Neural crest cell (in vitro differentiated cells): Measurements from ENCODE around the gene GARS1. TPM values are rescaled to one million over a fixed set of nuclear protein-coding genes. Genes with fewer than 3 reads are reported as not detected.

Experiments
- DNase-seq: peaks from one replicate; pipeline ENCODE4 v3.0.0; 2021; ENCODE audit warnings: low read depth, mixed read lengths, low spot score
- H3K27ac Mint-ChIP-seq: one replicate; pipeline ENCODE4 v1.8.0; 2021; ENCODE audit warnings: mild to moderate bottlenecking, mixed read lengths; ENCODE audit not compliant: unreplicated experiment
- H3K27me3 Mint-ChIP-seq: 2 replicates; pipeline ENCODE4 v1.8.0; 2021; ENCODE audit warnings: low read depth, mild to moderate bottlenecking, mixed read lengths
- H3K36me3 Mint-ChIP-seq: 2 replicates; pipeline ENCODE4 v1.8.0; 2021; ENCODE audit warnings: low read depth, mild to moderate bottlenecking, mixed read lengths
- H3K4me1 Mint-ChIP-seq: 2 replicates; pipeline ENCODE4 v1.8.0; 2021; ENCODE audit warnings: mixed read lengths
- H3K4me3 Mint-ChIP-seq: one replicate; pipeline ENCODE4 v1.8.0; 2021; ENCODE audit warnings: mild to moderate bottlenecking, mixed read lengths
- H3K9me3 Mint-ChIP-seq: 2 replicates; pipeline ENCODE4 v1.8.0; 2021; ENCODE audit warnings: mixed read lengths
- total RNA-seq: library from RNA; stranded (reverse); gene quantifications from 2 replicates; pipeline ENCODE4 v1.2.1, GENCODE V29; 2021
- TF ChIP-seq, protein P1 (sequence below): fragments of 200-600 bp; sonication (generic); conservative IDR thresholded peaks from 2 replicates; pipeline ENCODE4 v1.5.0; 2021; ENCODE audit warnings: antibody characterized with exemption, mild to moderate bottlenecking

Gene GARS1
- total RNA-seq, 1 donor from 2014 or later: 152 TPM

DNA sequence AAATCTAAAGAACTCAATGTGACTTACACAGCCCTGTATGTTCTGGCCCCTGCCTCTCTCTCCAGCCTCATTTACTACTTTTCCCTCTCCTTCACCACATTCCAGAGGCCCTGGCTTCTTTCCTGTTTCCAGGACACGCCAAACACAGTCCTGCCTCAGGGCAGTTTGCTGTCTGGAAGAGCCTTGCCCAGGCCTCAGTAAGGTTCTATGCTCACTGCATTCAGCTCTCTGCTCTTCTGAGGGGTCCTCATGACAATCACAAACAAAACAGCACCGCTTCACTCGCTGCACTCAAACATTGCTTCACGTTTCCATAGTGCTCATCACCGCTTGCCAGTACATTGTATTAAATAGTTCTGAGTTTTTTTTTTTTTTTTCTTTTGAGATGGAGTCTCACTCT is 35.1 kb upstream of the GARS1 start:
- TF ChIP-seq, protein P1, sequence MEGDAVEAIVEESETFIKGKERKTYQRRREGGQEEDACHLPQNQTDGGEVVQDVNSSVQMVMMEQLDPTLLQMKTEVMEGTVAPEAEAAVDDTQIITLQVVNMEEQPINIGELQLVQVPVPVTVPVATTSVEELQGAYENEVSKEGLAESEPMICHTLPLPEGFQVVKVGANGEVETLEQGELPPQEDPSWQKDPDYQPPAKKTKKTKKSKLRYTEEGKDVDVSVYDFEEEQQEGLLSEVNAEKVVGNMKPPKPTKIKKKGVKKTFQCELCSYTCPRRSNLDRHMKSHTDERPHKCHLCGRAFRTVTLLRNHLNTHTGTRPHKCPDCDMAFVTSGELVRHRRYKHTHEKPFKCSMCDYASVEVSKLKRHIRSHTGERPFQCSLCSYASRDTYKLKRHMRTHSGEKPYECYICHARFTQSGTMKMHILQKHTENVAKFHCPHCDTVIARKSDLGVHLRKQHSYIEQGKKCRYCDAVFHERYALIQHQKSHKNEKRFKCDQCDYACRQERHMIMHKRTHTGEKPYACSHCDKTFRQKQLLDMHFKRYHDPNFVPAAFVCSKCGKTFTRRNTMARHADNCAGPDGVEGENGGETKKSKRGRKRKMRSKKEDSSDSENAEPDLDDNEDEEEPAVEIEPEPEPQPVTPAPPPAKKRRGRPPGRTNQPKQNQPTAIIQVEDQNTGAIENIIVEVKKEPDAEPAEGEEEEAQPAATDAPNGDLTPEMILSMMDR: no peak
- H3K36me3 Mint-ChIP-seq: no peaks in the 10 kb centered on the region
- no peak overlapping the region for H3K4me3 Mint-ChIP-seq
- no peak for DNase-seq
- H3K27ac Mint-ChIP-seq: no peak overlapping the region
- H3K27me3 Mint-ChIP-seq: no peaks in the 10 kb centered on the region
- peaks cover 6% of the 10 kb centered on the region for H3K4me1 Mint-ChIP-seq
- no peaks in the 10 kb centered on the region for H3K9me3 Mint-ChIP-seq

DNA sequence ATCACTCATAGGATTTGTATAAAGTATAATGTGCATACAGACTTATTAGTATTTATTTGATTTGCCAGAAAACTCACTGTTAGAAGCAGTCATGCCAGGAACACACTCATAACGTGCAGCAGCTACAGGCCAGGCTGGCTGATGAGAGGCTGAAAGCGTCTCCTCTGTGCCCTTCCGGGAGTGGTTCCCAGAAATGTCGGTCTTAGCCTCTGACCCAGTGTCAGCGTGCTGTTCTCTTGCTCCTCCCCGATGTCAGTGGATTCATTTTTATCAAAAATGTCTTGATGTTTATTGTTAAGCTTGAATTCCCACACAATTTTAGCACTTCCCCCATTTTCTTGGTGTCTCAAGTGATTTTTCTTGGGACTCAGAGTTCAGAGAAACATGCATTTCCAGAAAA is 33.3 kb upstream of the GARS1 start:
- TF ChIP-seq, protein P1: no peak
- no peaks in the 10 kb centered on the region for H3K27me3 Mint-ChIP-seq
- peak overlapping the region; percentile 20 for H3K27ac Mint-ChIP-seq

DNA sequence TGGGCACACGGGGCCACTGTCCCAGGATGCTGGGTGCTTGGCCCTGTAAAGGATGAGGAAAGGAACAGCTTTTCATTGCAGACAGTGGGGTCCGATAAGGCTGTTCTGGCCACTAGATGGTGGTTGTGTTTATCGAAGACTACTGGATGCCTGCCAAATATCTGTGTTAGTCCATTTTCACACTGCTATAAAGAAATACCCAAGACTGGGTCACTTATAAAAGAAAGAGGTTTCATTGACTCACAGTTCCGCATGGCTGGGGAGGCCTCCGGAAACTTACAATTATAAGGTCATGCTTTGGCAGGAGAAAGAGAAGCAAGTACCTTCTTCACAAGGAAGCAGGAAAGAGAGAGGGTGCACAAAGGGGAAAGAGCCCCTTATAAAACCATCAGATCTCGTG is 32.2 kb upstream of the GARS1 start:
- H3K27ac Mint-ChIP-seq: no peak overlapping the region
- H3K4me1 Mint-ChIP-seq: peaks cover 6% of the 10 kb centered on the region
- no peak overlapping the region for H3K4me3 Mint-ChIP-seq
- TF ChIP-seq, protein P1: no peak
- H3K36me3 Mint-ChIP-seq: no peaks in the 10 kb centered on the region
- H3K27me3 Mint-ChIP-seq: no peaks in the 10 kb centered on the region
- no peaks in the 10 kb centered on the region for H3K9me3 Mint-ChIP-seq
- no peak for DNase-seq

More for the DNA sequence above, 33.3 kb upstream of the GARS1 start:
- Mint-ChIP-seq H3K4me3 (no peak overlapping the region), H3K36me3 (no peaks in the 10 kb centered on the region), H3K4me1 (peaks cover 6% of the 10 kb centered on the region), H3K9me3 (no peaks in the 10 kb centered on the region)
- DNase-seq: no peak

DNA sequence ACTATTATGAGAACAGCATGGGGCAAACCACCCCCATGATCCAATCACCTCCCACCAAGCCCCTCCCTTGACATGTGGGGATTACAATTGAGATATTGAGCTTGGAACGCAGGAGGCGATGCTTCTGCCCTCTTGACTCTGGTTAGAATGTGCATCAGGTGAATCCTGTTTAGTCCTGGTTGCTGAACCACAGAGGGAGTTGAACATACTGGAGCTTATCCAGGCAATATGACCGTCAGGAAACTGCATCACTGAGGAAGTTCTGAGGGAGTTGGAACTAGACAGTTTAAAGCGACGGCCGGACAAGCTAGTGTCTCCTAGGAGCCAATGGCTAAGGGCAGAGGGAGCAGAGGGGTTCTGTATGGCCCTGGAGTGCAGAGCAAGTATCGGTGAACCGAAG is 31.8 kb upstream of the GARS1 start:
- Mint-ChIP-seq H3K27ac (peak overlapping the region; percentile 1), H3K9me3 (no peaks in the 10 kb centered on the region), H3K4me3 (no peak overlapping the region), H3K36me3 (no peaks in the 10 kb centered on the region), H3K27me3 (no peaks in the 10 kb centered on the region), H3K4me1 (peaks cover 6% of the 10 kb centered on the region)
- no peak for DNase-seq
- TF ChIP-seq, protein P1: no peak

DNA sequence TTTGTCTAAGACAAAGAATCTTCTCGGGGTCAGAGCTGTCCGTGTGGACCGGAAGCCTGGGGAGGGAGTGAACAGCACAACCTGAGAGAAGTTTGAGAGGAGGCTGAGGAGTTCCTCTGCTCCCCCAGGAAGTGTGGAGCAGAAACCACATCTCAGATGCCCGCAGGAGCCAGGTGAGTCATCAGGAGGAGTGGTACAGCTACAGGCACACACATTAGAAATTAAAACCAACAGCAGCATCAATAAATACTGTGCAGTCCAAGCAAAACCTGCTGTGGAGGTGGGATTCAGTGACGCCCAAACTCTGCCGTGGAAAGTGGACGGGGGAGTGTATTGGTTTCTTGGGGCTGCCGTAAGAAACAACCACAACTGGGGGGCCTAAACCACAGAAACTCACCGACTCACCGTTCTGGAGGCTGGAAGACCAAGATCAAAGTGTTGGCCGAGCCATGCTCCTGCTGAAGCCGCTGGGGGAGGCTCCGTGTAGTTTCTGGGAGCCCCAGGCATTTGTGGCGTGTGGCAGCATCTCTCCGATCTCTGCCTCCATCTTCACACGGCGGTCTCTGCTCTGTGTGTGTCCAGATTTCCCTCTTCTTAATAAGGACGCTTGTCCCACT is 31.2 kb upstream of the GARS1 start:
- H3K9me3 Mint-ChIP-seq: no peaks in the 10 kb centered on the region
- H3K27me3 Mint-ChIP-seq: no peaks in the 10 kb centered on the region
- no peaks in the 10 kb centered on the region for H3K36me3 Mint-ChIP-seq
- TF ChIP-seq, protein P1: no peak
- no peak overlapping the region for H3K4me3 Mint-ChIP-seq
- no peak for DNase-seq
- H3K27ac Mint-ChIP-seq: peak overlapping the region; percentile 1
- H3K4me1 Mint-ChIP-seq: peaks cover 6% of the 10 kb centered on the region
